Breast epithelium (tissue), 4 donors: Measurements from ENCODE around the gene POLR2L. TPM values are rescaled to one million over a fixed set of nuclear protein-coding genes. Genes with fewer than 3 reads are reported as not detected.

Experiments used
- DNase-seq, 2 donors: peaks; one replicate each; pipeline ENCODE4 v3.0.0-alpha.2; 2019; ENCODE audit warnings: low spot score in 2 of 2
- H3K27ac ChIP-seq, 2 donors: fragments of 200-600 bp; sonication (generic) in 1 of 2; one replicate each; pipeline ENCODE4 v1.5.1; 2016 to 2019; ENCODE audit warnings: mild to moderate bottlenecking in 1 of 2
- H3K27me3 ChIP-seq, 2 donors: fragments of 200-600 bp; sonication (generic) in 1 of 2; one replicate each; pipeline versions ENCODE4 v1.5.1 to v1.6.0; 2017 to 2019; ENCODE audit warnings: control low read depth in 1 of 2, mild to moderate bottlenecking in 1 of 2
- H3K36me3 ChIP-seq: fragments of 200-600 bp; one replicate; pipeline ENCODE4 v1.5.1; 2019
- H3K4me1 ChIP-seq, 2 donors: fragments of 200-600 bp; sonication (generic); one replicate each; pipeline ENCODE4 v1.5.1; 2016 to 2019; ENCODE audit warnings: control low read depth in 1 of 2
- H3K4me3 ChIP-seq, 3 donors: fragments of 200-600 bp; sonication (generic); 1 replicate in 2 of 3; 2 replicates in 1 of 3; pipeline ENCODE4 v1.5.1; 2016 to 2019; ENCODE audit warnings: mild to moderate bottlenecking in 3 of 3, moderate library complexity in 2 of 3
- H3K9me3 ChIP-seq, 2 donors: fragments of 200-600 bp; sonication (generic) in 1 of 2; one replicate each; pipeline ENCODE4 v1.5.1; 2016 to 2019; ENCODE audit warnings: control low read depth in 1 of 2
- POLR2A ChIP-seq: fragments of 450-650 bp; IDR thresholded peaks from one replicate; pipeline ENCODE4 v1.6.1; 2016; ENCODE audit warnings: antibody characterized with exemption, mild to moderate bottlenecking, moderate library complexity
- POLR2AphosphoS5 ChIP-seq, 3 donors: sonication (generic); formaldehyde crosslinking; IDR thresholded peaks; one replicate each; pipeline ENCODE4 v1.6.1; 2017; ENCODE audit warnings: antibody characterized with exemption in 3 of 3
- intact Hi-C: fragments of 100-400 bp; cut with DNase I; formaldehyde crosslinking; loops from one replicate; pipeline ENCODE4 v1.15.1; 2023; ENCODE audit warnings: low total_unique reads
- total RNA-seq, 3 donors: library from RNA; depleted of rRNA; stranded (reverse); fragments of >200 nt; gene quantifications; one replicate each; pipeline ENCODE4 v1.1.0, GENCODE V29; 2016
- TF ChIP-seq, protein P1 (sequence below), 3 donors: fragments of 450-650 bp; IDR thresholded peaks; one replicate each; pipeline ENCODE4 v1.5.1; 2016 to 2017; ENCODE audit warnings: antibody characterized with exemption in 3 of 3, mild to moderate bottlenecking in 3 of 3, moderate library complexity in 3 of 3

Gene POLR2L
- total RNA-seq, 3 donors from 2014 or later = 51.8 to 126 (median 96.7) TPM

DNA sequence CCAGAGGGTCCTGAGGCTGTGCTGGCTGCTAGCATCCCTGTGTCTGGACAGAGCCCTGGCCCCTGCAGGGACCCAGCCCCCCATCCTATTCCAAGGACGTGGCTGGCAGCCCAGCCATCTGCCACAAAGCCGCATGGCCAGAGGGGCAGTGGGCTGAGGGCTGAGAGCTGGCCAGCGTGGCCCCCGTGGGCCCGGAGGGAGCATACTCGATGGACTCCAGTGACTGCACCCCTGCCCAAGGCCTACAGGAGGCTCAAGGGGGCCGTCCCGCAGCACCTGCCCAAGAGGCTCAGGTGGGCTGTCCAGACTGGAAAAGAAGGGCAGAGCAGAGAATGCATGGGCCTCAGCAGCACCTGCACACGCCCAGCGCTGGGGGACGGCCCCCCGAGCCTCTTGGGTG lies 13.5 kb upstream of the POLR2L start:
- no peaks in the 10 kb centered on the region for H3K9me3 ChIP-seq
- TF ChIP-seq POLR2A (no peak), POLR2AphosphoS5 (IDR thresholded peaks at IDR 0.05) (no peak)
- TF ChIP-seq, protein P1, sequence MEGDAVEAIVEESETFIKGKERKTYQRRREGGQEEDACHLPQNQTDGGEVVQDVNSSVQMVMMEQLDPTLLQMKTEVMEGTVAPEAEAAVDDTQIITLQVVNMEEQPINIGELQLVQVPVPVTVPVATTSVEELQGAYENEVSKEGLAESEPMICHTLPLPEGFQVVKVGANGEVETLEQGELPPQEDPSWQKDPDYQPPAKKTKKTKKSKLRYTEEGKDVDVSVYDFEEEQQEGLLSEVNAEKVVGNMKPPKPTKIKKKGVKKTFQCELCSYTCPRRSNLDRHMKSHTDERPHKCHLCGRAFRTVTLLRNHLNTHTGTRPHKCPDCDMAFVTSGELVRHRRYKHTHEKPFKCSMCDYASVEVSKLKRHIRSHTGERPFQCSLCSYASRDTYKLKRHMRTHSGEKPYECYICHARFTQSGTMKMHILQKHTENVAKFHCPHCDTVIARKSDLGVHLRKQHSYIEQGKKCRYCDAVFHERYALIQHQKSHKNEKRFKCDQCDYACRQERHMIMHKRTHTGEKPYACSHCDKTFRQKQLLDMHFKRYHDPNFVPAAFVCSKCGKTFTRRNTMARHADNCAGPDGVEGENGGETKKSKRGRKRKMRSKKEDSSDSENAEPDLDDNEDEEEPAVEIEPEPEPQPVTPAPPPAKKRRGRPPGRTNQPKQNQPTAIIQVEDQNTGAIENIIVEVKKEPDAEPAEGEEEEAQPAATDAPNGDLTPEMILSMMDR (IDR thresholded peaks at IDR 0.05) = no peak
- DNase-seq = no peak
- H3K4me1 ChIP-seq = peaks cover 0 to 4% of the 10 kb centered on the region in 2 donors
- no peaks in the 10 kb centered on the region for H3K36me3 ChIP-seq
- H3K27me3 ChIP-seq = no peaks in the 10 kb centered on the region
- H3K27ac ChIP-seq = no peak overlapping the region
- intact Hi-C loops = loop anchor here (10.0 kb wide), 1 partner anchor 199 kb away; no protein-coding TSS in a partner anchor
- H3K4me3 ChIP-seq = no peak overlapping the region

DNA sequence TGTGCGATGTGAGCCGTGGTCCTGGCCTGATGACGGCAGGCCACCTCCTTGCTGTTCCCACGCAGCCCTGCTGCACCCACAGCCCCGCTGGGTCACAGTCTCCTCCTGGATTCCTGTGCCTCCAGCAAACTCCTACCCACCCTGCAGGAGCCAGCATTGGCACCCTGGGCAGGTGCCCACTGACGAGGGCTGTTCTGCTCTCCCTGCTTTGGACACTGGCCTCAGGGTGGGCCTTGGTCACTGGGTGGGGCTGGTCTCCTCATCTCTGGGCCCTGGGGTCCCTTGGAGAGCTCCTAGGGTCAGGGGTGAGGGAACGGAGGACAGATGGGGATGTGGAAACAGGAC lies 13.0 kb upstream of the POLR2L start:
- Histone ChIP-seq H3K4me3 (no peak overlapping the region), H3K27me3 (no peaks in the 10 kb centered on the region), H3K4me1 (peaks cover under 1 to 4% of the 10 kb centered on the region in 2 donors), H3K9me3 (no peaks in the 10 kb centered on the region), H3K36me3 (no peaks in the 10 kb centered on the region), H3K27ac (peak overlapping the region in 1 of 2 donors; percentile 28)
- DNase-seq = no peak
- TF ChIP-seq, protein P1 (IDR thresholded peaks at IDR 0.05) = no peak
- TF ChIP-seq POLR2AphosphoS5 (IDR thresholded peaks at IDR 0.05) = no peak
- intact Hi-C loops = loop anchor here (10.0 kb wide), 1 partner anchor 199 kb away; no protein-coding TSS in a partner anchor

DNA sequence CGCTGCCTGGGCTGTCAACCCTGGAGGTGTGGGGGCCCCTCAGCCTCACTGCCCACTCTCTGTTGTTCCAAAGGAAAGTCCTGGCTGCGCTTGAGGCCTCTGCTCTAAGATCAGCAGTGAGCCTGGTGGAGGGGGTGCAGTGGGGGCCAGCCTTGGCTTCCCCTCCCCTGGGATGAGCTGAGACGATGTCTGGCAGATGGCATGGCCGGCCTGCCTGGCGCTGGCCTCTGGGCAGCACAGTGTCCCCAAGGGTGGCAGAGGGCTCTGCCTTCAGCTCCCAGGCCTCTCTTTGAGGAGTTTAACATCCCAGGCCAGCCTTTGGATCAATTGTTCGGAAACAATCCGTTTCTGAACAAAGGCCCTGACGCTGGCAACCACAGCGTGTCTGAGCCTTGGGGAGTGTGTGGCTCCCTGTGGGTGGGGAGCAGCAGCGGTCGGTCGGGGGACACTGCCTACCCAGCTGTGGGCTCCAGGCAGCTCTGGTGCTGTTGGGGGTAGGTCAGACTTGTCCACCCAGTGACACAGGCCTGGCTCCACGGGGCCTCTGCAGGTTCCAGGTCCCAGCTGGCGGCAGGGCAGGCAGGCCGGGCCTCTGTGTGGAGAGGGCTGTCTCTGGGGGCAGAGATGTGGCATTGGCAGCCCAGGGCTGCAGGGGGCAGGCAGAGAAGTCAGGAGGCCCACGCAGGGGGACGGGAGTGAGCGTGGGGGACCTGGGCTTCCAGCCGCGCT lies 12.4 kb upstream of the POLR2L start:
- no peak for DNase-seq
- intact Hi-C loops = loop anchor here (10.0 kb wide), 1 partner anchor 200 kb away; no protein-coding TSS in a partner anchor
- TF ChIP-seq, protein P1 (IDR thresholded peaks at IDR 0.05) = no peak
- TF ChIP-seq POLR2A (no peak), POLR2AphosphoS5 (IDR thresholded peaks at IDR 0.05) (no peak)
- no peak overlapping the region for H3K4me3 ChIP-seq
- no peaks in the 10 kb centered on the region for H3K36me3 ChIP-seq
- H3K27me3 ChIP-seq = no peaks in the 10 kb centered on the region
- no peaks in the 10 kb centered on the region for H3K9me3 ChIP-seq
- H3K27ac ChIP-seq = peak overlapping the region in 1 of 2 donors; percentile 28
- peaks cover under 1 to 6% of the 10 kb centered on the region in 2 donors for H3K4me1 ChIP-seq

DNA sequence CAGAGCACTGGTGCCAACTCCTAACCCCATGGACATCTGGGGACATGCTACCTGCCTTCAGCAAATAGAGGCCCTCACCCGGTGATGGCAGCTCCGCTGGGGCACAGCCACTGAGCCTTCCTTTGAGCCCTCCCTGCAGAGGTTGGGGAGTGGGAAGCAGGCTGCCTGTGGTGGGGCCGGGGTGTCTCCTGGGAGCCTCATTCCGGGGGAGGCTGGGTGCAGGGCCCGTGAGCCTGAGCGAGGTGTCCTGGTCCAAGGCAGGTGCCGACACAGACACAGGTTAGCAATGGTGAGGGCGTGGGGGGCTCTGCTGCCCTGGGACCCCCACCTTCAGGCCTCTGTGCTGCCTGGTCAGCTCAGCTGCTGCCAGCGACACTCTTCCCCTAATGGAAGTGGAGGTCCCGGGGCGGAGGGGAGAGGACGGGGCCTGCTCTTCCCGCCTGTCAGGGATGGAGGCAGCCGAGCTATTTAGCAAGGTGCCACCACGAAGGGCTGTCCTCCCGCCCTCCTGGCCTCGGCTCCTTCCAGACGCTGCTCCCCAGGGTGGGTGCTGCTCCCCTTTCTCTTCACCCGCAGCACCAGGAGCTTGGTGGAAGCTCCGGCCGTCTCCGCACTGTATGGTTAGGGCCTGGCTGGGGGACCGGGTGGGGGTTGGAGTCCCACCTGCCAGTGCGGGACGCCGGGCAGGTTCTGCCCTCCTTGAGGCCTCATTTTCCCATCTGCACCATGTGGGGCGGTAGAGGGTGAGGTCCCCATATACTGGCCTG lies 11.5 kb upstream of the POLR2L start:
- Histone ChIP-seq H3K27me3 (no peaks in the 10 kb centered on the region), H3K27ac (no peak overlapping the region), H3K9me3 (no peaks in the 10 kb centered on the region), H3K4me3 (no peak overlapping the region), H3K36me3 (no peaks in the 10 kb centered on the region), H3K4me1 (peaks cover 4 to 10% of the 10 kb centered on the region in 2 donors)
- no peak for DNase-seq
- intact Hi-C loops = loop anchor here (10.0 kb wide), 1 partner anchor 201 kb away; no protein-coding TSS in a partner anchor
- TF ChIP-seq, protein P1 (IDR thresholded peaks at IDR 0.05) = no peak
- TF ChIP-seq POLR2AphosphoS5 (IDR thresholded peaks at IDR 0.05) = no peak
- TF ChIP-seq POLR2A = no peak

DNA sequence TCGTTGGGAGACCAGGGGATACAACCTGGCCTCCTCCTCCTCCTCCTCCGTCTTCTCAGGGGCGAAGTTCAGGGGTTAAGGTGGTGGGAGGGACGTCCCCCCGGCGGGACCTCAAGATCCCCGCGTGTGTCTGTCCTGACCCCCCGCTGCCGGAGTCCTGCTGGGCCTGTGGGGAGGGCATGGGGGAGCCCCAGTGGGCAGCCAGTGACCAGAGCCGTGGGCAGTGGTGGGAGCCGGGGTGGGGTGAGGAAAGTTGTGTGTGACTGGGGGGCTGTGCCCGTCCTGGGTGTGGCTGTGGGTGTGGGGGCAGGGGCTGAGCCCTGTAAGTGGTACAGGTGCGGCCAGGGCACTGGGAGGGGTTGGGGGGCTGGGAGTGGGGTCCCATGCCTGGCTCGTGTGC lies 10.4 kb upstream of the POLR2L start:
- intact Hi-C loops = loop anchor here (10.0 kb wide), 1 partner anchor 202 kb away; no protein-coding TSS in a partner anchor
- DNase-seq = no peak
- H3K27me3 ChIP-seq = no peaks in the 10 kb centered on the region
- H3K4me3 ChIP-seq = no peak overlapping the region
- H3K27ac ChIP-seq = peak overlapping the region in 1 of 2 donors; percentile 19
- no peaks in the 10 kb centered on the region for H3K36me3 ChIP-seq
- H3K9me3 ChIP-seq = no peaks in the 10 kb centered on the region
- TF ChIP-seq POLR2AphosphoS5 (IDR thresholded peaks at IDR 0.05) = no peak
- TF ChIP-seq, protein P1 (IDR thresholded peaks at IDR 0.05) = no peak
- H3K4me1 ChIP-seq = peaks cover 13 to 15% of the 10 kb centered on the region in 2 donors
